ENCODE data around the gene RALGDS. TPM values are rescaled to one million over a fixed set of nuclear protein-coding genes. Genes with fewer than 3 reads are reported as not detected.
"Not testable (repeated sequence)": the region's sequence is repeated elsewhere in the genome, so short reads cannot be mapped to it uniquely, and the experiment has no call there.

Gene RALGDS
- total and polyA plus RNA-seq, 2 of the 13 experiments (the other 11 are each of a cell fraction or from before 2014, with no cell fraction given), result 12.9 to 25.5 TPM

GRCh38 chr9:133094351-133094750 is 26.7 kb downstream of the RALGDS start:
- in situ Hi-C loops (cut with HindIII; ENCODE audit: extremely low pct_ligation_motif_present, low pct_unique_long_range_greater_than_20kb); H3K4me3 ChIP-seq (replicated peaks in 1 of 3; ENCODE audit: insufficient read depth in 1 of 3, low read depth in 2 of 3, low read length in 3 of 3); H4K20me1 ChIP-seq (ENCODE audit: insufficient read depth, low read length); POLR2A ChIA-PET; H3K4me2 ChIP-seq (ENCODE audit: low read depth, low read length); H3K4me1 ChIP-seq (ENCODE audit: insufficient read depth, low read length); H3K79me2 ChIP-seq (ENCODE audit: insufficient read depth, low read length); H3K27me3 ChIP-seq (ENCODE audit: control insufficient read depth in 1 of 2, insufficient read depth in 2 of 2, low read length in 2 of 2); H3K9me3 ChIP-seq (ENCODE audit: low read length); DNase-seq (ENCODE audit: low spot score); H3K27ac ChIP-seq (ENCODE audit: extremely low read length, insufficient read depth, low read length); BruUV-seq (replicated peaks); ATAC-seq; H3K9ac ChIP-seq (ENCODE audit: insufficient read depth, low read depth, low read length); H2AFZ ChIP-seq (ENCODE audit: low read length); CTCF ChIA-PET (ENCODE audit: low intra/inter-chr PET ratio, low total read pairs); FAIRE-seq: not testable (repeated sequence)
- intact Hi-C loops (cut with micrococcal nuclease; ENCODE audit: unreplicated experiment), result loop anchor here (5.0 kb wide), 1 partner anchor 1073 kb away; no protein-coding TSS in a partner anchor
- WGBS (ENCODE audit: low lambda C conversion rate), result 72% methylated on average over 4 of the region's 4 CpGs
- peaks cover 5 to 17% of the 10 kb centered on the region in 2 experiments; a peak in 3 of 5 replicates for H3K36me3 ChIP-seq (replicated peaks in 1 of 2; ENCODE audit: control insufficient read depth in 1 of 2, insufficient read depth in 2 of 2, low read length in 2 of 2)

GRCh38 chr9:133090752-133091385 is 30.2 kb downstream of the RALGDS start:
- ATAC-seq (no peak), FAIRE-seq (no peak), DNase-seq (ENCODE audit: low spot score) (no peak)
- Histone ChIP-seq H4K20me1 (ENCODE audit: insufficient read depth, low read length) (no peaks in the 10 kb centered on the region), H3K27ac (ENCODE audit: extremely low read length, insufficient read depth, low read length) (no peak overlapping the region), H3K4me2 (ENCODE audit: low read depth, low read length) (no peak overlapping the region), H2AFZ (ENCODE audit: low read length) (no peak overlapping the region), H3K36me3 (replicated peaks in 1 of 2; ENCODE audit: control insufficient read depth in 1 of 2, insufficient read depth in 2 of 2, low read length in 2 of 2) (no peaks in the 10 kb centered on the region), H3K4me3 (replicated peaks in 1 of 3; ENCODE audit: insufficient read depth in 1 of 3, low read depth in 2 of 3, low read length in 3 of 3) (no peak overlapping the region), H3K27me3 (ENCODE audit: control insufficient read depth in 1 of 2, insufficient read depth in 2 of 2, low read length in 2 of 2) (peaks cover 0 to 15% of the 10 kb centered on the region in 2 experiments; a peak in 2 of 5 replicates), H3K4me1 (ENCODE audit: insufficient read depth, low read length) (no peaks in the 10 kb centered on the region), H3K9me3 (ENCODE audit: low read length) (no peaks in the 10 kb centered on the region), H3K9ac (ENCODE audit: insufficient read depth, low read depth, low read length) (no peak overlapping the region), H3K79me2 (ENCODE audit: insufficient read depth, low read length) (no peaks in the 10 kb centered on the region)
- POLR2A ChIA-PET, result interaction anchor here (0.6 kb wide), 1 partner anchor 79 kb away, joined by 3 read pairs; no protein-coding TSS in a partner anchor
- intact Hi-C loops (cut with micrococcal nuclease; ENCODE audit: unreplicated experiment), result loop anchor here (5.0 kb wide), 1 partner anchor 1076 kb away; no protein-coding TSS in a partner anchor
- CTCF ChIA-PET (ENCODE audit: low intra/inter-chr PET ratio, low total read pairs), result no interaction called here
- in situ Hi-C loops (cut with HindIII; ENCODE audit: extremely low pct_ligation_motif_present, low pct_unique_long_range_greater_than_20kb), result no loop called here
- BruUV-seq (replicated peaks), result no TSS peak
- WGBS (ENCODE audit: low lambda C conversion rate), result 45% methylated on average over 10 of the region's 11 CpGs
- no peak for TF ChIP-seq ZNF780A (CRISPR knock-in tag; IDR thresholded peaks at IDR 0.05)
- no peak for TF ChIP-seq ZFYVE20 (CRISPR knock-in tag; IDR thresholded peaks at IDR 0.05; ENCODE audit: borderline replicate concordance, low read depth)
- no peak for TF ChIP-seq ELF1 (CRISPR knock-in tag; IDR thresholded peaks at IDR 0.05)
- TF ChIP-seq ONECUT2 (CRISPR knock-in tag; IDR thresholded peaks at IDR 0.05), result no peak
- no peak for TF ChIP-seq MED1 (CRISPR knock-in tag; IDR thresholded peaks at IDR 0.05)
- TF ChIP-seq HMGXB4 (CRISPR knock-in tag; IDR thresholded peaks at IDR 0.05; ENCODE audit: borderline replicate concordance in 1 of 2, low read depth in 1 of 2), result no peak
- TF ChIP-seq ZNF772 (CRISPR knock-in tag; IDR thresholded peaks at IDR 0.05), result no peak
- TF ChIP-seq HNRNPK (IDR thresholded peaks at IDR 0.05; ENCODE audit: low read depth, low read length, poor library complexity, severe bottlenecking), result no peak
- no peak for TF ChIP-seq ZFP36L2 (CRISPR knock-in tag; IDR thresholded peaks at IDR 0.05)
- TF ChIP-seq MTF2 (CRISPR knock-in tag; IDR thresholded peaks at IDR 0.05; ENCODE audit: borderline replicate concordance), result no peak
- no peak for TF ChIP-seq ZNF282 (IDR thresholded peaks at IDR 0.05; ENCODE audit: partially characterized antibody)
- TF ChIP-seq CBX1 (IDR thresholded peaks at IDR 0.05; ENCODE audit: low read depth), result no peak
- TF ChIP-seq ZNF101 (CRISPR knock-in tag; IDR thresholded peaks at IDR 0.05; ENCODE audit: borderline replicate concordance, low read depth), result no peak
- no peak for TF ChIP-seq KLF9 (CRISPR knock-in tag; IDR thresholded peaks at IDR 0.05; ENCODE audit: low read depth)
- no peak for TF ChIP-seq ATF4 (CRISPR knock-in tag; IDR thresholded peaks at IDR 0.05)
- TF ChIP-seq SOX6 (IDR thresholded peaks at IDR 0.05), result no peak
- TF ChIP-seq SOX6 (CRISPR knock-in tag; IDR thresholded peaks at IDR 0.05), result no peak
